Measurements from ENCODE around the gene CPA4. TPM values are rescaled to one million over a fixed set of nuclear protein-coding genes. Genes with fewer than 3 reads are reported as not detected.
"Not testable (repeated sequence)": the region's sequence is repeated elsewhere in the genome, so short reads cannot be mapped to it uniquely, and the experiment has no call there.

The CPA4 gene
- total RNA-seq, 4 donors from 2014 or later = 5.3 to 12.3 (median 9.6) TPM

DNA sequence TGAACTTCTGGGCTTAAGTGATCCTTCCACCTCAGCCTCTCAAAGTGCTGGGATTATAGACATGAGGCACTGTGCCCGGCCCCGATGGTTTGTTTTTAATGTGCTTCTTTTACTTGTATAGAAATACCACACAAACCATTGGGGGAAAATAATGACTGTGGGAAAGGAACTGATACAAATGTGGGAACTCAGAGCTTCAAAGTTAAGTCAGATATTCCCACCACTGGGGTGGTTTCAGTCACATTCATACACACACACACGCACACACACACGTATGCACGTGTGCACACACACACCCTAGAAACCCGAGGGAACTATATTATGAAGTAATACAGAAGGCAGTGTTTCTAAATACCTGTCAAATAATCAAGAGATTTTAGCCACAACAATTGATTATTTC is 17.0 kb downstream of the CPA4 start:
- no peak for TF ChIP-seq POLR2A (IDR thresholded peaks at IDR 0.05)
- TF ChIP-seq, protein P1, sequence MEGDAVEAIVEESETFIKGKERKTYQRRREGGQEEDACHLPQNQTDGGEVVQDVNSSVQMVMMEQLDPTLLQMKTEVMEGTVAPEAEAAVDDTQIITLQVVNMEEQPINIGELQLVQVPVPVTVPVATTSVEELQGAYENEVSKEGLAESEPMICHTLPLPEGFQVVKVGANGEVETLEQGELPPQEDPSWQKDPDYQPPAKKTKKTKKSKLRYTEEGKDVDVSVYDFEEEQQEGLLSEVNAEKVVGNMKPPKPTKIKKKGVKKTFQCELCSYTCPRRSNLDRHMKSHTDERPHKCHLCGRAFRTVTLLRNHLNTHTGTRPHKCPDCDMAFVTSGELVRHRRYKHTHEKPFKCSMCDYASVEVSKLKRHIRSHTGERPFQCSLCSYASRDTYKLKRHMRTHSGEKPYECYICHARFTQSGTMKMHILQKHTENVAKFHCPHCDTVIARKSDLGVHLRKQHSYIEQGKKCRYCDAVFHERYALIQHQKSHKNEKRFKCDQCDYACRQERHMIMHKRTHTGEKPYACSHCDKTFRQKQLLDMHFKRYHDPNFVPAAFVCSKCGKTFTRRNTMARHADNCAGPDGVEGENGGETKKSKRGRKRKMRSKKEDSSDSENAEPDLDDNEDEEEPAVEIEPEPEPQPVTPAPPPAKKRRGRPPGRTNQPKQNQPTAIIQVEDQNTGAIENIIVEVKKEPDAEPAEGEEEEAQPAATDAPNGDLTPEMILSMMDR (IDR thresholded peaks at IDR 0.05) = no peak
- DNase-seq = no peak
- H3K27me3 ChIP-seq = no peaks in the 10 kb centered on the region
- H3K27ac ChIP-seq = no peak overlapping the region
- H3K36me3 ChIP-seq = no peaks in the 10 kb centered on the region
- no peaks in the 10 kb centered on the region for H3K4me1 ChIP-seq
- WGBS, 2 donors = 52 to 75% methylated on average over 6 of the region's 6 CpGs
- intact Hi-C loops (cut with DNase I) = no loop called here
- H3K9me3 ChIP-seq = no peaks in the 10 kb centered on the region
- no peak overlapping the region for H3K4me3 ChIP-seq

DNA sequence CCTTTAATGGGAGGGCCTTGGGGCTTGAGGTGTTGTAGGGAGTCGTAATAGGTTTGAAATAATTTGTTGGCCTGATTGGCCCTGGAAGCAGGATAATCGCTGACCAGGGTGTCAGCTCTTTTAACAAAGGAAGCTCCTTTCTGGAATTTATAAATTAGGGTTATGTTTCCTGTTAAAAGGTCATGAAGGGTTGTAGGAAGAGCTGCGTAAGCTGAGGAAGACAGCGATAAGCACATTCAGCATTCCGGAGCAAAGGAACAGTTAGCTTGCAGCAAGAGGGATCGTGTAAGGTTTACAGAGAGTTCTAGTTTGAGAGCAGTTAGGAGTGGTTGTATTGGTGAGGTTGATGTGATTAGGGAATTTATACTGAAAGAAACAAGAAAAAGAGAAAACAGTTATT is 21.3 kb downstream of the CPA4 start:
- 81% methylated on average over 6 of the region's 6 CpGs for WGBS, 2 donors
- TF ChIP-seq, protein P1 (IDR thresholded peaks at IDR 0.05) = no peak
- H3K4me1 ChIP-seq = no peaks in the 10 kb centered on the region

DNA sequence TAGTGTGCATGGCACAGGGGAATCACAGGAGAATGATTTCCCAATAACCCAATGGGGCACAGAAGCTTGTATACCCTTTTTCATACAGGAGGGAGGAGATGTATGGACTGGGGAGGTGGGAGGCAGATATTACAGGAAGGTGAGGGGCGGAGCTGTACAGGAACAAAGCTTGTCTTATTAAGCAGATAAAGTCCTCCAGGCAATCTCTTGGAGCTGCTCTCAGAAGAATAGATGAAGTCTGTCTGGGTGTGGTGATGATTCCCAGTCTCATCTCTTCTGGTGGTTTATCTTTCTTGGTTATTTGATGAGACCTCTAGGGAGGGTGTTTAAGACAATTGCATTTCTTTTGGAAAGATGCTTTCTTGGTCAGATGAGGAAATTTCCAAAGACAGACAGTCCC is 26.6 kb downstream of the CPA4 start:
- no peak for TF ChIP-seq POLR2A (IDR thresholded peaks at IDR 0.05)
- TF ChIP-seq, protein P1 (IDR thresholded peaks at IDR 0.05) = no peak
- Histone ChIP-seq H3K4me1 (peaks cover 0 to 13% (median 0%) of the 10 kb centered on the region in 3 donors), H3K36me3 (no peaks in the 10 kb centered on the region), H3K9me3 (no peaks in the 10 kb centered on the region), H3K27me3 (peaks cover 0 to 4% (median 0%) of the 10 kb centered on the region in 4 donors), H3K27ac (no peak overlapping the region), H3K4me3 (no peak overlapping the region)
- no peak for DNase-seq
- 86 to 100% methylated on average over 1 of the region's 1 CpG for WGBS, 2 donors
- intact Hi-C loops (cut with DNase I) = no loop called here

More for the DNA sequence above, 21.3 kb downstream of the CPA4 start:
- DNase-seq = no peak
- Histone ChIP-seq H3K27me3 (peaks cover 0 to 4% (median 0%) of the 10 kb centered on the region in 4 donors), H3K9me3 (no peaks in the 10 kb centered on the region), H3K27ac (no peak overlapping the region), H3K4me3 (no peak overlapping the region), H3K36me3 (no peaks in the 10 kb centered on the region)
- intact Hi-C loops (cut with DNase I) = no loop called here

DNA sequence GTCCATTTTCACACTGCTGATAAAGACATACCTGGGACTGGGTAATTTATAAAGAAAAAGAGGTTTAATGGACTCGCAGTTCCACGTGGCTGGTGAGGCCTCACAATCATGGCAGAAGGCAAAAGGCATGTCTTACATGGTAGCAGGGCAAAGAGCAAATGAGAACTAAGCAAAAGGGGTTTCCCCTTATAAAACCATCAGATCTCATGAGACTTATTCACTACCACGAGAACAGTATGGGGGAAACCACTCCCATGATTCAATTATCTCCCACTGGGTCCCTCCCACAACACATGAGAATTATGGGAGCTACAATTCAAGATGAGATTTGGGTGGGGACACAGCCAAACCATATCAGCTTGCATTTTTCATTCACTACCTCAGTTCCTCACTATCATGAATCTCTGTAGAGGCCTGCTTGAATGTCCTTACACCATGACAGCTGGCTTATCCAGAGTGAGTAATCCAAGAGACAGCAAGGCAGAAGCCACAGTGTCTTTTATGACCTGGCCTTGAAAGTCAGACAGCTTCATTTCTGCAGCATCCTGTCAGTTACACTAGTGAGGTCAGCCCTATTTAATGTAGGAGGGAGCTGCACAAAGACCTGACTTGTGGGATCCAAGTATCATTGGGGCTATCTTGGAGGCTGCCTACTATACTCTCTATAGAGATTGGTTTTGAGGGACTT is 28.7 kb downstream of the CPA4 start:
- intact Hi-C loops (cut with DNase I); DNase-seq: not testable (repeated sequence)
- peaks cover 0 to 13% (median 0%) of the 10 kb centered on the region in 3 donors for H3K4me1 ChIP-seq

DNA sequence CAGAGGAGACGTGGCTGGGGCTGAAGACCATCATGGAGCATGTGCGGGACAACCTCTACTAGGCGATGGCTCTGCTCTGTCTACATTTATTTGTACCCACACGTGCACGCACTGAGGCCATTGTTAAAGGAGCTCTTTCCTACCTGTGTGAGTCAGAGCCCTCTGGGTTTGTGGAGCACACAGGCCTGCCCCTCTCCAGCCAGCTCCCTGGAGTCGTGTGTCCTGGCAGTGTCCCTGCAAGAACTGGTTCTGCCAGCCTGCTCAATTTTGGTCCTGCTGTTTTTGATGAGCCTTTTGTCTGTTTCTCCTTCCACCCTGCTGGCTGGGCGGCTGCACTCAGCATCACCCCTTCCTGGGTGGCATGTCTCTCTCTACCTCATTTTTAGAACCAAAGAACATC is 29.7 kb downstream of the CPA4 start:
- no peak overlapping the region for H3K4me3 ChIP-seq
- intact Hi-C loops (cut with DNase I) = no loop called here
- DNase-seq = no peak
- H3K4me1 ChIP-seq = peaks cover 0 to 13% (median 0%) of the 10 kb centered on the region in 3 donors
- no peak overlapping the region for H3K27ac ChIP-seq
- H3K36me3 ChIP-seq = no peaks in the 10 kb centered on the region
- 55 to 68% methylated on average over 7 of the region's 7 CpGs for WGBS, 2 donors
- H3K27me3 ChIP-seq = no peaks in the 10 kb centered on the region
- TF ChIP-seq, protein P1 (IDR thresholded peaks at IDR 0.05) = no peak
- TF ChIP-seq POLR2A (IDR thresholded peaks at IDR 0.05) = no peak
- H3K9me3 ChIP-seq = no peaks in the 10 kb centered on the region

More for the DNA sequence above, 28.7 kb downstream of the CPA4 start:
- not testable (repeated sequence) for H3K9me3 ChIP-seq, H3K27me3 ChIP-seq, H3K4me3 ChIP-seq, H3K27ac ChIP-seq, H3K36me3 ChIP-seq
- 82 to 96% methylated on average over 3 of the region's 3 CpGs for WGBS, 2 donors
